HG03066 (cell line): ENCODE measurements around the gene PSKH1.
A peak's percentile ranks its signal among the peaks of the same experiment; 100 is the strongest.

Source experiments
- ATAC-seq: cut with Tn5 transposase; IDR thresholded peaks from one replicate; pipeline ENCODE4 v1.9.1; 2021; ENCODE audit warnings: low read depth; ENCODE audit not compliant: unreplicated experiment

Gene PSKH1

DNA sequence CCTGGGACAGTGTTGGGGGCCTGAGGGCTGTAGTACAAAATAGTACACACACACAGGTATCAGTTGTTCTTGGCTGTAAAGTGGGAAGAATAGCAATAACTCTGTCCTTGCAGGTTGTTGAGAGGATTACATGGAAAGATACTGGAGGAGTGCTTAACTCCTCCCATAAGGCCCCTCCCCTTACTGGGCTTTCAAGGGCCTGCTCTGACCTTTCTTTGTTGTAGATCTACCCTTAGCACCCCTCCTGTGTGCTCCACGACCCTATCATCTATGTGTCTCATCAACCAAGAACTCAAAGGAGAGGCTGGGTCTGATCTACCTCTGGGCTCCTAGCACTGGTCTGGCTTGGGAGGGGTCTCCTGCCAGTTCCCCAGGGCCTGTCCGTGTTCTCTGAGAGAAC lies 28.5 kb upstream of the PSKH1 start:
- no peak for ATAC-seq

DNA sequence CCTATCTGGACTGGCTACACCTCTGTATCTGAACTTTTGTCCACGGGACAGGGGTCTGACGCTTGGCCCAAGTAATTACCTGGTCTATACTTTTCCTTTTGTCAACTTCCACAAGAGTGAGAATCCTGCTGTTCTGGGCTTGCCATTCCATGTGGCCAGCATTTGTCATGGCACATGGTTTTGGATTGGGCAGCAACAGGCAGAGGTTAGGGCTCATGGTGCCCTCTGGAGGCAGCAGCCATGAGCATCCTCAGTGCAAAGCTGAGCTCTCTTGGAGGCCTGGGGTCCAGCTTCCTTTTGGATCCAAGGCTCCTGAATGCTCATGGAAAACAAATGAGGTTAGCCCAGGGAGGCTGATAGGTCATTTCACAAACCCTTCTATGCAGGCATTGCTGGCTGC lies 27.7 kb upstream of the PSKH1 start:
- ATAC-seq = no peak

DNA sequence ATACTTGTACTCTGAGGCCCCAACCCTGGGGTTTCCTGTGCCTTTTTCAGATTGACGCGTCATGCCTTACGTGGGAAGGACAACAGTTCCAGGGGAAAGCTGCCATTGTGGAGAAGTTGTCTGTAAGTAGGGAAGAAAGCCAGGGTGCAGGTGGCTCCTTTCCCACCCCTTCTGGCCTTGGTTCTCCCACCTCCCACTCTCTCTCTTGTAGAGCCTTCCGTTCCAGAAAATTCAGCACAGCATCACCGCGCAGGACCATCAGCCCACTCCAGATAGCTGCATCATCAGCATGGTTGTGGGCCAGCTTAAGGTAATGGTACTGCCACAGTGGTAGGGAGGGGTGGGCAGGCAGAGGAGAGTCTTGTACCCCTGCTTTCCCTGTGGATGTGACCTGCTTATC lies 24.8 kb upstream of the PSKH1 start:
- ATAC-seq = no peak

DNA sequence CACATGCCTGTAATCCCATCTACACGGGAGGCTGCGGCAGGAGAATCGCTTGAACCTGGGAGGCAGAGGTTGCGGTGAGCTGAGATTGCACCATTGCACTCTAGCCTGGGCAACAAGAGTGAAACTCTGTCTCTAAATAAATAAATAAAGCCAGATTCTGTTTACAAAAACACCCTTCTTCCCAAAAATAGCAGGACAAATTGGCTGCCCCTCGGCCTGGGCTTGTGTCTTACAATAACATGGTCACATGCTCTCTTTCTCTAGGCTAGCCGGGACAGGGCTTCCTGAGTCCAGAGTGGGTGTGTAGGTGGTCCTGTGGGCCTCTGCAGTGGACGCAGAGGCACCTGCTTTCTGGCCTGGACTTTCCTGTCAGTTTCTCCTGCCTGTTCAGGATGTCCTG lies 23.4 kb upstream of the PSKH1 start:
- ATAC-seq = no peak

DNA sequence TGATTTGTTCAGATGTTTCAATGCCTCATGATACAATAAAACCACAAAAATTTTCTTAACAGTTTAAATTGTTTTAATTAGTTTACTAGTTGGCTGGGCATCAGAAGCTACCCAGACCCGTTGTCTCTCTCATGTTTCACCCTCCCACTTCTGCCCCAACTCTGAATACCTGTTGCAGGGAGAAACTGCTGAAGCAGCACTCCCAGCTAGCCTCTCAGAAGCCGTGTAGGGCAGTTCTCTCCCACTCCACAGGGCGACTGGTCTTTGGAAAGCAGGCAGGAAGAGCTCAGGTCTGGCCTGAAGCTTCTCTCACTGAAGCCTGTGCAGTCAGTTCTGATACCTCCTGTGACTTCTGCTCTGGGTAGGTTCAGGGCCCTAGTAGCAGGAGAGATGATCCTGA lies 21.8 kb upstream of the PSKH1 start:
- ATAC-seq = no peak

DNA sequence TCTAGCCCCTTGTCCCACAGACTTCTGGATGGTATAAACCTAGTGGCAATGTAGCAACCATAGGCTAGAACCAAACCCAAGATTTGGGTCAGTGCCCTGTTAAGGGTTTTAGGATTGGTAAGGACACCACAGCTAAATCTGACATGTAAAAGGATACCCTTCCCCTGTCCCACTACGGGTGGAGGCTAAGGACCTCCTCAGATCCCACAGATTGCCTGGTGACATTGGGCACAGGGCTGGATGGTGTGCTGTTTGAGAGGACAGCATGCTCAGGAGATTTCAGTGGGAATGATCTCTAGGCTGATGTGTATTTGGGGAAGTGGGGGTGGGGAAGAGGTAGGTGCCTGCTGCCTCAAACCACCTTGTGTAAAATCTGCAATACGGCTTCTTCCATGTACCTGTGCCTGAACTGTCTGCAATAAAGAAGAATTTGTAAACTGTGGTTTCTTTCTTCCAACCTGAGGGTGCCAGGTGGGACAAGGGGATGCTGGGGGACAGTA lies 20.9 kb upstream of the PSKH1 start:
- ATAC-seq = no peak

DNA sequence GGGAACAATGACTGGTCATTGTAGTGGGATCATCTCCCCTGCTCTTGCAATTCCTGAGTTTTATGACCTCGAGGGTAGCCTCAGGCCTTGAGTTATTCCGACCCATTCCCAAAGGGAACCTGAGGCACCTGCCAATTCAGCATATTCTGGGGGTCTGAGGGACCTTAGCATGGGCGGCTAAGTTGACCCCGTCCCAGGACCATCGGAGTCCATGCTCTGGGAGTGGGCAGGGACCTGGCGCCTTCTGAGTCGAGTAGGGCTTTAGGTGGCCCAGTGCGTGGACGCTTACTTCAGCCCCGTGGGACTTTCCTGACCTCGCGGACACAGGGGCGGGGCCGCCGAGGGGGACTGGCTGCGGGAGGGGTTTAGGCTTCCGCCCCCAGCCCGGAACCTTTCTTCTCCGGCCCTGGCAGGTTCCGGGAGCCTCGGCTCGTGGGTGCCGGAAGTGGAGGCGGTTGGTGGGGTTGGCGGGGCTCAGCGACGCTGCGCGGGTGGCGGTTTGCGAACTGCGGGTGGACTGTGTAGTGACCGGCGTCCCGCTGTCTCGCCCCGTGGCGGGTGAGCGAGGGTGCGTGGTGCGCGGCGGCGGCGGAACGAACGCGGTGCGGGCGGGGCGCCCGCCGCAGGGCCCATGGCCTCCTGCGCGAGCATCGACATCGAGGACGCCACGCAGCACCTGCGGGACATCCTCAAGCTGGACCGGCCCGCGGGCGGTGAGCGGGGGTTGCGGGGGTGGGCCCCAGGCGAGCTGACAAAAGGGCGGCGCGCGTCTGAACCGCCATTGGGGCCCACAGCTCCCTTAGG lies 20.2 kb upstream of the PSKH1 start, which contains the start of gene EDC4:
EDC4 (plus strand) TSS at position 422 of the 804 bp plus-strand sequence; CDS start at position 632, 210 bp downstream.
- peak; percentile 63 for ATAC-seq

DNA sequence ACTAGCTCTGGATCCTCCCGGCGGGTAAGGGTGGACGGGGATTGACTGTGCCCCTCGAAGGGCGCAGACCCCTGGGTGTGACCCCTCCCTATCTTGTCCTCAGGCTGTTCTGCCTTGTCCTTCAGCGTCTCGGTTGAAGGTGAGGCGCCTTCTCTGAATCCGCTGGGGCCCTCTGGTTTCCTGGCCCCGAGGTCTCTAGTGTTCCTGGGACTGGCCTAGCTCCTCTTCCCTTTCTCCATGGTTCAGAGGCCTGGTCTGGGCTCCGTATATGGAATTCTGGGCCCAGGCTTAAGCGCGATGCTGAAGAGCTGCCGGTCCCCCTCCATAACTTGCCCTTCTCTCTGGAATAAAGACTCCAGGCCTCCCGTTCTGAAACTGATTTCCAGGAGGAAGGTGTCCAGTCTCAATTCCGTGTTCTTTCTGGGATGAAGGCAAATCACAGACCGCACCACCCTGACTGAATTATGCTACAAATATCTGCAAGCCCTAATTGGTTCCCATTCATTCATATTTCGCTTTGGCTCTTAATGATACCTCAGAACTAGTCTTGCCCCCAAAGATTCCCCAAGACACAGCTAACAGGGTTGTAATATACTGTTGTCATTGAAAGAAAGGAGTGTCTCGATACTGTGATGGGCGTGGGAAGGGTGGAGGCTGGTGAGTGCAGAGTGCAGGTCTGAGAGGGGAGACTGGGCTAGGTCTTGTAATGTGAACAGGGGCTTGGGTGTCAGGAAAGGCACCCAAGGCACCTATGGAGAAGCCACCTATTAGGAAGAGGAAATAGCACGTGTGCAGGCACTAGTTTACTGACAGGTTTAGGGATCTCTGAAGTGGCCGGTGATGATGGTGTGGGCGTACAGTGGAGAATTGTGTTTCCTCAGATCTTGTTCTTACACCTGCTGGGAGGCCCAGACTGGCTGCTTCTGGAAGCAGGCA lies 19.4 kb upstream of the PSKH1 start:
- no peak for ATAC-seq

DNA sequence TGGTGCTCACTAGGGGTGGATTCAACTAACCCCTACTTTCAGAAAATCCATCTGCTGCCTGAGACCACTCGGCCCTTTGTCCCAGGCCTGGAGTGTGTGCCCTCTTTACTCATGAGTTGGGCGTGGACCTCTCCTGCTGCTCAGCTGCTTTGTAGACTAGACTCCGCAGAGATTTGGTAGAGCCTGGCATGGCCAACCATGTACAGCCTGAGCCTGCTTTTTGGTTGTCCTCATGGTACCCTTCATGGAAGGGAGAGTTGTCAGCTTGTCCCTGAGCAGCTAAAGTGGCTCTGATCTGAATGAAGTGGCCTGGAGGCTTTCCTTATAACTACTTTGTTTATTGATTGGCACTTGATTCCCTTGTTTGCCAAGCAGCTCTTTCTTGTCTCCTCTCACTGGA lies 18.7 kb upstream of the PSKH1 start:
- no peak for ATAC-seq

DNA sequence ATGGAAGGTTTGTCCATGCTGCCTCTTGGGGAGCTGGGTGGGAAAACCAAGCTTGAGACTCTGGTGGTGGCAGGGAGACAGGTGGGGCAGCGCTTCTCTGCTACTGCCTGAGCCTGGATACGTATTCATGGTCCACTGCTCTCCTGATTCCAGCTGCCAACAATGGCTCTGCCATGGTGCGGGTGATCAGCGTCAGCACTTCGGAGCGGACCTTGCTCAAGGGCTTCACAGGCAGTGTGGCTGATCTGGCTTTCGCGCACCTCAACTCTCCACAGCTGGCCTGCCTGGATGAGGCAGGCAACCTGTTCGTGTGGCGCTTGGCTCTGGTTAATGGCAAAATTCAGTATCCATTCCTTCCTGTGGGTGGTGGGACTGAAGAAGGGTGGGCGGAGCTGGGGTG lies 16.0 kb upstream of the PSKH1 start:
- ATAC-seq = no peak

DNA sequence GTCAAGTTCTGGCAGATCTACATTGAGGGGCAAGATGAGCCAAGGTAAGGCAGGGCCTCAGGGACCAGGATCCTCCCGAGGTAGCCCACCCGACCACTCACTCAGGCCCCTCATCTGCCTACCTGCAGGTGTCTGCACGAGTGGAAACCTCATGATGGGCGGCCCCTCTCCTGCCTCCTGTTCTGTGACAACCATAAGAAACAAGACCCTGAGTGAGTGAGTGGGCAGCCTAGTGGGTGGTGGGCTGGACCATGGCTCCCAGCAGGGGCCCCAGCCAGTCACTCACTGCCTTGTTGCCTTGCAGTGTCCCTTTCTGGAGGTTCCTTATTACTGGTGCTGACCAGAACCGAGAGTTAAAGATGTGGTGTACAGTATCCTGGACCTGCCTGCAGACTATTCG lies 14.8 kb upstream of the PSKH1 start:
- ATAC-seq = no peak

DNA sequence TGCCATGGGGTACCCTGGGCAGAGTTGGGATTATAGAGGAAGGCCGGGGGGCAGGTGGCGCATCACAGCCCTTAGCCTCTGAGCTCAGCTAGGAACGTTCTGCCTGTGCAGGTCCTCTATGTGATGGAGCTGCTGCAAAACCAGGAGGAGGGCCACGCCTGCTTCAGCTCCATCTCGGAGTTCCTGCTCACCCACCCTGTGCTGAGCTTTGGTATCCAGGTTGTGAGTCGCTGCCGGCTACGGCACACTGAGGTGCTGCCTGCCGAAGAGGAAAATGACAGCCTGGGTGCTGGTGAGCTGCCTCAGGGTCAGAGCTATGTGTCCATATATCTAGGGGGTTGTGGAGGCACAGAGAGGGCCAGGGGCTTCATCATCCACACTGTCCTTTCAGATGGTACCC lies 14.2 kb upstream of the PSKH1 start:
- no peak for ATAC-seq

DNA sequence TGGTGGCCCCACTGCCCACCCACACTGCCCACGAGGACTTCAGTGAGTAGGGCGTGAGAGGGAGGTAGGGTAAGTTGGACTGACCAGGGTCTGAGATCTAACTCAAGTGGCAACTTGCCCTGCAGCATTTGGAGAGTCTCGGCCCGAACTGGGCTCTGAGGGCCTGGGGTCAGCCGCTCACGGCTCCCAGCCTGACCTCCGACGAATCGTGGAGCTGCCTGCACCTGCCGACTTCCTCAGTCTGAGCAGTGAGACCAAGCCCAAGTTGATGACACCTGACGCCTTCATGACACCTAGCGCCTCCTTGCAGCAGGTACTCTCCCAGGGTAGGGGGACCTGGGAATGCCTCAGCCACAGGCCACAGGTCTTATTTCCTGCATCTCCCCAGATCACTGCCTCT lies 13.6 kb upstream of the PSKH1 start:
- ATAC-seq = no peak

DNA sequence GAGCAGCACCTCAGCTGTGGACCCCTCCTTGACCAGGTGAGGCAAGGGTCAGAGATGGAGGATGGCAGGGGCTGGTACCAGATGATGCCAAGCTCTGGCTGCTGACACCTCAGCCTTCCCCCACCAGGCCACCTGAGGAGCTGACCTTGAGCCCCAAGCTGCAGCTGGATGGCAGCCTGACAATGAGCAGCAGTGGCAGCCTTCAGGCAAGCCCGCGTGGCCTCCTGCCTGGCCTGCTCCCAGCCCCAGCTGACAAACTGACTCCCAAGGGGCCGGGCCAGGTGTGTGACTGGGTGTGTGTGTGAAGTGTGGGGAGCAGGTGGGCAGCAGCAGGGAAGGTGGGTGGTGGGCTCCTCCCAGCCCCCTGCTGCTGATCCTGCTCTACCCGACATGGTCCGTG lies 13.1 kb upstream of the PSKH1 start:
- no peak for ATAC-seq

DNA sequence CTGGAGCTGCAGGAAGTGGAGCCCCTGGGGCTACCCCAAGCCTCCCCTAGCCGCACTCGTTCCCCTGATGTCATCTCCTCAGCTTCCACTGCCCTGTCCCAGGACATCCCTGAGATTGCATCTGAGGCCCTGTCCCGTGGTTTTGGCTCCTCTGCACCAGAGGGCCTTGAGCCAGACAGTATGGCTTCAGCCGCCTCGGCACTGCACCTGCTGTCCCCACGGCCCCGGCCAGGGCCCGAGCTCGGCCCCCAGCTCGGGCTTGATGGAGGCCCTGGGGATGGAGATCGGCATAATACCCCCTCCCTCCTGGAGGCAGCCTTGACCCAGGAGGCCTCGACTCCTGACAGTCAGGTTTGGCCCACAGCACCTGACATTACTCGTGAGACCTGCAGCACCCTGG lies 12.5 kb upstream of the PSKH1 start:
- ATAC-seq = no peak

DNA sequence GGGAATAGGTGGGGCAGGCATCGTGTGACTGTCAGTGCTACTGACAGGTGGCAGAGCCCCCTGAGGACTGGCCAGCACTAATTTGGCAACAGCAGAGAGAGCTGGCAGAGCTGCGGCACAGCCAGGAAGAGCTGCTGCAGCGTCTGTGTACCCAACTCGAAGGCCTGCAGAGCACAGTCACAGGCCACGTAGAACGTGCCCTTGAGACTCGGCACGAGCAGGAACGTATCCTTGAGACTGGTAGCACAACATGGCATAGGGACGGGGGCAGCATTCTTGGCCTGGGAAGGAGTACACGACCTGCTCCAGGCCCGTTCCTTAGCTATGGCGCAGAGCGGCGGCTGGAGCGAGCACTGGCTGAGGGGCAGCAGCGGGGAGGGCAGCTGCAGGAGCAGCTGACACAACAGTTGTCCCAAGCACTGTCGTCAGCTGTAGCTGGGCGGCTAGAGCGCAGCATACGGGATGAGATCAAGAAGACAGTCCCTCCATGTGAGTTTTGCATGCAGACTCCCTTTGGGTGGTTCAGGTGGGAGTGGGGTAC lies 11.4 kb upstream of the PSKH1 start:
- ATAC-seq = no peak

DNA sequence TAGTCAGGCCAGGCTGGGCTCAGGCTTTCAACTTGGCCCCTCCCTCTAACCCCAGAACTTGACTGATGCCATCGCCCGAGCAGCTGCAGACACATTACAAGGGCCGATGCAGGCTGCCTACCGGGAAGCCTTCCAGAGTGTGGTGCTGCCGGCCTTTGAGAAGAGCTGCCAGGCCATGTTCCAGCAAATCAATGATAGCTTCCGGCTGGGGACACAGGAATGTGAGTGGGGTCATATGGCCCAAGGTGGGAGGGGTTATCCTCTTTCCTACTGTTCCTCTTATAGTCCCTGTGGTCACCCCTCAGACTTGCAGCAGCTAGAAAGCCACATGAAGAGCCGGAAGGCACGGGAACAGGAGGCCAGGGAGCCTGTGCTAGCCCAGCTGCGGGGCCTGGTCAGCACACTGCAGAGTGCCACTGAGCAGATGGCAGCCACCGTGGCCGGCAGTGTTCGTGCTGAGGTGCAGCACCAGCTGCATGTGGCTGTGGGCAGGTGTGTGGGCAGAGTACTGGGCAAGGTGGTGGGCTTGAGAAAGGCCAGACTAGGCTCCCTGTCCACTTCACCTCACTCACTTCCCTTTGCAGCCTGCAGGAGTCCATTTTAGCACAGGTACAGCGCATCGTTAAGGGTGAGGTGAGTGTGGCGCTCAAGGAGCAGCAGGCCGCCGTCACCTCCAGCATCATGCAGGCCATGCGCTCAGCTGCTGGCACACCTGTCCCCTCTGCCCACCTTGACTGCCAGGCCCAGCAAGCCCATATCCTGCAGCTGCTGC lies 10.5 kb upstream of the PSKH1 start:
- no peak for ATAC-seq

DNA sequence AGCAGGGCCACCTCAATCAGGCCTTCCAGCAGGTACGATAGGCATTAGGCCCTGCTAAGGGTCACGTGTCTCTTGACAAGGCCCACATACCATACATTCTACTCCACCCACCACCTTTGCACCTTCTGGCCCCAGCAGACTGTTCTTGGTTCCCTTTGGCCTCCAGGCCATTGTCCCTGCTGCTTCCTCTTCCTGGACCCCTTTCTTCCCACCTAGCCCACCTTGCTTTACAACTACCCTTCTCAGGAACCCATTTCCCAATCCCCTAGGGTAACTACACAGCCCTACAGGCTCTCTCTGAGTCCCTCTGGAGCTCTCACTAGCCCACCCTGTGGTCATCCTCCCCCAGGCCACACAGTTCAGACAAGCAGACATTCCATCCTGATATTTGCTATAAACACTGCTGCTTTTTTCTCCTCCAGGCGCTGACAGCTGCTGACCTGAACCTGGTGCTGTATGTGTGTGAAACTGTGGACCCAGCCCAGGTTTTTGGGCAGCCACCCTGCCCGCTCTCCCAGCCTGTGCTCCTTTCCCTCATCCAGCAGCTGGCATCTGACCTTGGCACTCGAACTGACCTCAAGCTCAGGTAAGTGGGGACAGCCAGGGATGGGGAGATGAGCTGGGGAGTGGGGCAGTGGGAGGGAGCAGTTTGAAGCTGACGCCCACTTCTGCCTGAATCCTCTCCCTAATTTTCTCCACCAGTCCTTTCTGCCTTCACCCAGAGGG lies 9.7 kb upstream of the PSKH1 start:
- ATAC-seq = no peak

DNA sequence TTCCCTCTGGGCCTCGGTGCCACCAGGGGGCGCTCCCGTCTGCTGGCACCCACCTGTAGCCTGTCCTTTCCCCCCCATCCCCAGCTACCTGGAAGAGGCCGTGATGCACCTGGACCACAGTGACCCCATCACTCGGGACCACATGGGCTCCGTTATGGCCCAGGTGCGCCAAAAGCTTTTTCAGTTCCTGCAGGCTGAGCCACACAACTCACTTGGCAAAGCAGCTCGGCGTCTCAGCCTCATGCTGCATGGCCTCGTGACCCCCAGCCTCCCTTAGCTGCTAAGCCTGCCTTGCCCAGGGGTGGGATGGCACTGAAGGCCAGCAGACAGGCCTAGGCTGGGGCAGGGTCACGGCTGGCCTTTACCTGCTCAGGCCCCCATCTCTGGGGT lies 9.2 kb upstream of the PSKH1 start:
- no peak for ATAC-seq

DNA sequence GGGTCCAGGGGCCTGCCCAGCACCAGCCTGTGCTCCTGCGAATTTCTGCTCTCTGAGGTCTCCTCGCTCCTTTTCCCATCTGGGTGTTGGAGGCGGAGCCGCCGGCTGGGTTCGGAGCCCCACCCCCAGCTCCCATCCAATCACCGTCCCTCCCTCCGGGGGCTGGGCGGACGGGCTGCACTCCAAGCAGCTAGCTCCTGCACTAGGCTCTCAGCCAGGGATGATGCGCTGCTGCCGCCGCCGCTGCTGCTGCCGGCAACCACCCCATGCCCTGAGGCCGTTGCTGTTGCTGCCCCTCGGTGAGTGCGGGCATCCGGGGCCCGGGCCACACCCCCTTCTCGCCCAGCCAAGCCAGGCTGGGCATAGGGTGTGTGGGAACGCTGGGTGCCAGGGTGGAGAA lies 8.4 kb upstream of the PSKH1 start, which contains the start of gene NRN1L:
NRN1L (plus strand) TSS at position 202 of the 400 bp plus-strand sequence; CDS start at position 221, 19 bp downstream.
- no peak for ATAC-seq
